ENCODE measurements around the gene CLDN2.
"Not testable (repeated sequence)": the region's sequence is repeated elsewhere in the genome, so short reads cannot be mapped to it uniquely, and the experiment has no call there.

Gene CLDN2, protein sequence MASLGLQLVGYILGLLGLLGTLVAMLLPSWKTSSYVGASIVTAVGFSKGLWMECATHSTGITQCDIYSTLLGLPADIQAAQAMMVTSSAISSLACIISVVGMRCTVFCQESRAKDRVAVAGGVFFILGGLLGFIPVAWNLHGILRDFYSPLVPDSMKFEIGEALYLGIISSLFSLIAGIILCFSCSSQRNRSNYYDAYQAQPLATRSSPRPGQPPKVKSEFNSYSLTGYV

DNA sequence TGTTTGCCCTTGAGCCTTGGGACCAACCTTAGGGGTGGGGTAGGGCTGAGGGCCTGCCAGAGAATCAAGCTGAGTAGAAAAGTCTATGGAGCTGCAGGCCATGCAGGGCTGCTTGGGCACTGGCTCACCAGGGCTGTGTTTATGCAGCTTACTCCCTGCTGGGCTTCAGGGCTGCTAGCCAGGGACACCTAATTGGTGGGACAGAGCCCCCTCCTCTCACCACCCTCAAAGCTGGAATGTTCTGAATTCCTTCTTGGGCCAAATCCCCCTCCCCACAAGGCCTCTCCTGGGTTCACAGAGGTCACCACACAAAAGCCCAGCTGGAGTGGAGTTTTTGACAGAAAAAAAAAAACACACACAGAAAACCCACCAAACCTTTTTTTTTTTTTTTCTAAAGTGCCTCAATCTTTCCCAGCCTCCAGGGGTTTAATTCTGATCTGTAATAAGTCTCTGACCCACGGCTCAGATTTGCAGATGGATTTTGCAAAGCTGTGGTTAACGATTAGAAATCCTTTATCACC is at the start of gene CLDN2:
TSS of gene CLDN2 (plus strand) at position 471 of the 521 bp plus-strand sequence. CDS start 7,827 bp downstream, outside the sequence.
- DNase-seq = no peak

GRCh38 chrX:106872796-106873195 is 47.4 kb upstream of the CLDN2 start:
- not testable (repeated sequence) for DNase-seq

- DNase-seq = no peak
Measured at GRCh38 chrX:106874075-106874474, 46.1 kb upstream of the CLDN2 start.

DNA sequence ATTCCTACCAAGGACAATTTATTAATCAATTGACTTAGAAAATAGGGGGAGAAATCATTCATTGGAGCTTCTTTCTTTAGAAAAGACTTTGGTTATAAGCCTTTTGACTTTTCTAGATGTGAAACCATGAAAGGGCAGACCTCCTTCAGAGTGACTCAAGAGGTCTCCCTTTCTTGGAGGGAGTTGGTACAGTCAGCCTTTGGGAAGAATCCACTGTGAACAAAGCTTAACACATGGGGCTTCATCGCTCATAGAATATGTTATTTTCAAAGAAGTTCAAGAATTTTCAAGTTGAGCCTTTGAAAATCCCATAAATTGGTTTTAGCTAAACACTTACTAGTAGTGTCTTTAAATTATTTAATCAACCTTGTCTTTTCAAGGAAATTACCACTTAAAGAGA is 45.1 kb upstream of the CLDN2 start:
- DNase-seq = no peak

- DNase-seq = no peak
Measured at GRCh38 chrX:106889468-106889867, 30.7 kb upstream of the CLDN2 start.

- no peak for DNase-seq
Measured at GRCh38 chrX:106891762-106892460, 28.3 kb upstream of the CLDN2 start.

DNA sequence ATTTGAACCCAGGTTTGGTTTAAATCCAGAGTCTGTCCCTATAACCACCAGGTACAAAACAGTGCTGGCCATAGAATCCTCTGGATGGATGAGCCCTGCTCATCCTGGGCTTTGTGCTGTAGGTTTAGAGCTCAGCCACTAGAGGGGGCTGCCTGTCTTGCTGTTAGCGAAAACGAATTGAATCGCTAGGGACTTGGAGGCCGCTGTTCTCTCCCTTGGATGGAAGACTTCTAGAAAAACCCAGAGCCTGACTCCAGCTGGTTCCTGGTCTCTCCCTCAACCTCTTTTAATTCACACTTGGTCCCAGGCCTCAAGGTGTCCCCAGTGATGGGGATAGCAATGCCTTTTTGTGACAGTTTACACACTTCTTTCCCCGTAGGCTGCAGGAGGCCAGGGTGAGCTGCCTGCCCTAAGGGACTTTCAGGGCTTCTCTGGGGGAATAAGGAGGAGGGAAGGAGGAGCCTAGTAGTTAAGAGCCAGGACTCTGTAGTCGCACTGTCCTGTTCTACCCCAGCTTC is 25.8 kb upstream of the CLDN2 start:
- DNase-seq = no peak

GRCh38 chrX:106894978-106895452 is 25.2 kb upstream of the CLDN2 start:
- no peak for DNase-seq

- no peak for DNase-seq
Measured at GRCh38 chrX:106897259-106897658, 22.9 kb upstream of the CLDN2 start.

GRCh38 chrX:106898462-106898861 is 21.7 kb upstream of the CLDN2 start:
- DNase-seq = no peak

GRCh38 chrX:106899276-106899675 is 20.9 kb upstream of the CLDN2 start:
- no peak for DNase-seq

GRCh38 chrX:106899841-106900240 is 20.4 kb upstream of the CLDN2 start:
- DNase-seq = no peak

- no peak for DNase-seq
Measured at GRCh38 chrX:106901341-106901740, 18.9 kb upstream of the CLDN2 start.

- DNase-seq = no peak
Measured at GRCh38 chrX:106901781-106902219, 18.4 kb upstream of the CLDN2 start.

DNA sequence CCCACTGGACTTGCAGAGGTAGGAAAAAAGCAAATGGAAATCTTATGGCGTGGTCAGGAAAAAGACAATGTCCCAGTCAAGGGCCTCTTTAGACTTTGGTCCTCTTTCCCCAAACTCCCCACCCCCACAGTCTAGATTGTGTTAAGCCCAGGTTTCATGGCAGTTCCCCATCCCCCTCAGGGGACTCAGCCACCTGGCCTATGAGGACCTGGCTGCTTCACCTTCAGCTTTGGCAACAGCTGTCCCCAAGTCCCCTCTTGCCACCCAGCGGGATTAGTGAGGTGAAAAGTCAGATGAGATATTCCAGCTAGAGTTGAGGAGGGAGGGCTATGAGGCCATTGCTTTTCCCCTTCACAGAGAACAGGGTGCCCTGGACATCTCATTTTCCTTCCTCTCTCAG is 17.5 kb upstream of the CLDN2 start:
- no peak for DNase-seq

GRCh38 chrX:106903291-106903824 is 16.8 kb upstream of the CLDN2 start, which contains the start of gene RIPPLY1:
RIPPLY1 (minus strand) TSS chrX:106903341; CDS start chrX:106903287, 54 bp downstream.
- no peak for DNase-seq

DNA sequence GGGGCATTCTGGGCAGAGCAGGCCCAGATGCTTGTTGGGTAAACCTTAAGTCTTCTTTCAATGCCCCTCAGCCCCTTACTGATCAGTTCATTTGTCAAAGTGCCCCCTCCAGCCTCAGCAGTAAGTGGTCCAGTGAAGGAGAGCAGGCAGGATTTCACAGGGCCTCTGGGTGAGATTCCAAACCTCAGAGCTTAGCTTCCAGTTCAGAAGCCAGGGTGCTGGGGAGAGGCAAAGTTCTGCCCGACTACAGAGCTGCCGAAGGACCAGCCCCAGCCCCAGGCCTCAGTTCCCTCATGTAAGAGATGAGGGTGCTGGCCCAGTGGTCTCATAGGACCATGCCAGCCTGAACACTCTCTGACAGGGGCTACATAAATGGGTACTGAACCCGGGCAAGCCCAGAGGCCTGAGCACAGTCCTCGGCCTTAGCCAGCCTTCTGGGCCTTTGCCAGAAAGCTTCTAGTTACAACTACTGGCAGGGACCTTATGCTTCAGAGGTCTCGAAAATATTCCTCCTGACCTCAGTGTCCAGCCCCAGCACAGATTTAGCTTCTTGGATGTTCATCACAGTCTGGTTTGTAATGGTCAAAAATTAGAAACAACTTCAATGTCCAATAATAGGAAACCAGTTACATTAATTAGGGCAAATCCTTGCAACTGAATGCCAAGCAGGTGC is 16.2 kb upstream of the CLDN2 start:
- no peak for DNase-seq

- DNase-seq = no peak
Measured at GRCh38 chrX:106905064-106905708, 15.0 kb upstream of the CLDN2 start.

- DNase-seq = no peak
Measured at GRCh38 chrX:106906361-106906760, 13.8 kb upstream of the CLDN2 start.

DNA sequence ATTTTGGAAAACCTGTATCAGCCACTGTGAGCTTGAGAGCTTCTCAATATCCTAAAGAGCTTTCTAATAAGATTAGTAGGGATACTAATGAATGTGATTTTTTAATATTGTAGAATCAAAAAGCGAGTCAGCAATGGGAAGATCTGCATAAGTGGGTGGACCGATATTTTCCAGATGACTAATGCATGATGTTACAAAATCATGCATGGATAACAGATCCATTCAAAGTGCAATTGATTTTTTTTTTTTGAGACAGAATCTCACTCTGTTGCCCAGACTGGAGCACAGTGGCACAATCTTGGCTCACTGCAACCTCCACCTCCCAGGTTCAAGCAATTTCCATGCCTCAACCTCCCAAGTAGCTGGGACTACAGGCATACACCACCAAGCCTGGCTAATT is 7.3 kb upstream of the CLDN2 start:
- DNase-seq = no peak

DNA sequence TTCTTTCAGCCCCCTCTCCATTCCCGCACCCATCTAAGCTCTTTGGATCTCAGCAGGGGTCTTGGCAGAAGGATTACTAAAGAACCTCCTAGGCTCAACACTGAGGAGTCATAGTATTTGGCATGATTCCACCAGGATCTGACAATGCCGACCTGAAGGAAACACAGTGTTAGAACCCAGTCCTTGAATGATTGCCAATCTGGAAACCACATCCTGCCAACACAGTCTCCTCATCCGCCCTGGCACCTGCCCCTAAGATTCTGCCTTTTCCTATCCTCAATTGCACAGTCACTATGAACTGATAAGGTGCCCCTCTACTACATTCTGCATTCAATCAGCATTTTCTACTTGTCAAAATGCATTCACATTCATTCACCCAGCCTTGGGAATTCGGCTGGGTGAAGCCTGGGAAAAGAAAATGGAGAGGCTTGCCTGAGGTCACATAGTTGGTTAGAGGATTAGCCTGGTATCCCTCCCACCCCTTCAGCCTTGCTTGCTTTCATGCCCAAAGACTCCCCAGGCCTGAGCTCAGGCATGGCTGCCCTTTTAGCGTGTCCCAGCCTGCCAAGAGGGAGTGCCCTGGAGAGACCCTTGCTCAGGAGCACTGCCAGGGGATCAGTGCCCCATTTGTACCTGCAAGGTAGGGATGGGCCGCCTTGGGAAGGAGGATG is 2.2 kb upstream of the CLDN2 start:
- no peak for DNase-seq

GRCh38 chrX:106921637-106922036 is 1.4 kb downstream of the CLDN2 start:
- no peak for DNase-seq
